Mesendoderm (in vitro differentiated cells): ENCODE data around the gene ATPAF1.
A peak's percentile ranks its signal among the peaks of the same experiment; 100 is the strongest.

Experiments
- DNase-seq: peaks from one replicate; pipeline ENCODE4 v3.0.0; 2013
- H2AK5ac ChIP-seq: 2 replicates; pipeline ENCODE4 v1.6.1; 2013; ENCODE audit warnings: low read length, inconsistent platforms
- H2BK120ac ChIP-seq: 2 replicates; pipeline ENCODE4 v1.6.1; 2013; ENCODE audit warnings: low read depth, mild to moderate bottlenecking, low read length, moderate library complexity, mixed read lengths
- H2BK15ac ChIP-seq: replicated peaks from 2 replicates; pipeline ENCODE4 v1.6.1; 2013; ENCODE audit warnings: low read depth, mild to moderate bottlenecking, moderate library complexity
- H2BK5ac ChIP-seq: 2 replicates; pipeline ENCODE4 v1.6.1; 2013; ENCODE audit warnings: low read length, inconsistent platforms
- H3K18ac ChIP-seq: 2 replicates; pipeline ENCODE4 v1.6.1; 2013; ENCODE audit warnings: mild to moderate bottlenecking, low read length, mixed read lengths
- H3K23ac ChIP-seq: one replicate; pipeline ENCODE4 v1.6.1; 2013; ENCODE audit warnings: low read length
- H3K27ac ChIP-seq: 2 replicates; pipeline ENCODE4 v1.5.1; 2013; ENCODE audit warnings: low read depth, mild to moderate bottlenecking, inconsistent platforms, low read length, moderate library complexity
- H3K27me3 ChIP-seq: 2 replicates; pipeline ENCODE4 v1.6.1; 2013; ENCODE audit warnings: low read length, control low read depth, mild to moderate bottlenecking, inconsistent platforms; ENCODE audit not compliant: insufficient read depth, poor library complexity
- H3K36me3 ChIP-seq: 2 replicates; pipeline ENCODE4 v1.6.1; 2013; ENCODE audit warnings: low read length, inconsistent platforms; ENCODE audit not compliant: control insufficient read depth, insufficient read depth
- H3K4ac ChIP-seq: one replicate; pipeline ENCODE4 v1.6.1; 2013; ENCODE audit warnings: low read depth, mild to moderate bottlenecking, low read length, moderate library complexity
- H3K4me1 ChIP-seq: 2 replicates; pipeline ENCODE4 v1.6.1; 2013; ENCODE audit warnings: low read depth, low read length, inconsistent platforms; ENCODE audit not compliant: control insufficient read depth
- H3K4me2 ChIP-seq: 2 replicates; pipeline ENCODE4 v1.6.1; 2013; ENCODE audit warnings: low read length
- H3K4me3 ChIP-seq: 2 replicates; pipeline ENCODE4 v1.5.1; 2013; ENCODE audit warnings: mild to moderate bottlenecking, low read length
- H3K56ac ChIP-seq: one replicate; pipeline ENCODE4 v1.6.1; 2013; ENCODE audit warnings: low read length
- H3K79me1 ChIP-seq: 2 replicates; pipeline ENCODE4 v1.6.1; 2013; ENCODE audit warnings: low read length, inconsistent platforms
- H3K79me2 ChIP-seq: 2 replicates; pipeline ENCODE4 v1.6.1; 2013; ENCODE audit warnings: mild to moderate bottlenecking, low read length; ENCODE audit not compliant: control insufficient read depth, insufficient read depth
- H3K9ac ChIP-seq: 2 replicates; pipeline ENCODE4 v1.6.1; 2013; ENCODE audit warnings: low read length, inconsistent platforms
- H4K5ac ChIP-seq: one replicate; pipeline ENCODE4 v1.6.1; 2013; ENCODE audit warnings: low read length
- H4K8ac ChIP-seq: one replicate; pipeline ENCODE4 v1.6.1; 2013; ENCODE audit warnings: low read depth, mild to moderate bottlenecking, control low read depth, low read length, moderate library complexity
- WGBS: extraction: QIAGEN DNeasy Blood & Tissue Kit; methylation state at CpG from one replicate; pipeline ENCODE4 v1.1.7; 2013; ENCODE audit warnings: low lambda C conversion rate, missing lambda C conversion rate; ENCODE audit not compliant: insufficient coverage; ENCODE audit errors: extremely low coverage; 5-methylcytosine and 5-hydroxymethylcytosine counted together

The ATPAF1 gene

DNA sequence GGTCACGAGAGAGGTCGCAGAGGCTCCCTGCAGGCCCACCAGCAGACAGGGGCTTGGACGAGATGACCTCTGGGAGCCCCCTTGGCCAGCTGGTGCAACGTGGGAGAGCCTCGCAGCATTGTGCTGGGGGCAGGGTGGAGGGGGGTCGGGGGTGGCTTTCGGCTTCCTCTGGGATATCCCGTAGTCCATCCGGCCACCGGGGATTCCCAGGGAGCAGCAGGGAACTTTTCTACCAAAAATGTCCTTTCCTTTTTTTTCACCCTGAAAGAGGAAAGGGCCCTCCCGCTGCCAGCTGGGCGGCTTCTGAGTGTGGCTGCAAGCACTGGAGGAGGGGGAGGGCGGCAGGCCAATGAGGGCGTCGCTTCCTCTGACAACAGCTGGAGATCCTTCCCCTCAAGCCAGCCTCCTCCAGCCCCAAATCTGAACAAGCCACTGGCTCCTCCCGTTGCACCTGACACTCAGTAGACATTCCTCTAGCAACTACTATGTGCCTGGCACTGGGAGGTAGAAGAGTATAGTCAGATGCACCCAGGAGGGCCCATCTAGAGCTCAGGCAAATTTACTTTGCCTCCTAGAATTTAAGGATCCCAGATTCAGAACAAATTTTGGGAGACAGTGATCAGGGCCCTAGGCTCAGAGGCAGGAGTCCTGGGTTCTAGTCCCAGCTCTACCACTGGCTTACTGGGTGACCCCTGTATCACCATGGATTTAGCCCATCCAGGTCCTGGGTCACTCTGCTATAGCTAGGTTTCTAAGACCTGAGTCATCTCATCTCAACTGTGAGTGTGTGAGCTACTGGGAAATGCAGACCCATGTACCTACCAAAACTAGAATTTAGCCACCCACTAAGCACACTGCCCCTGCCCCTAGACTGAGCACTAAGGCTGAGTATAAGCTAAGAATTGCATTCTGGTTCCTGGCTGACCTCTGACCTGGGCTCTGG lies 54.2 kb downstream of the ATPAF1 start:
- H3K79me2 ChIP-seq, result no peaks in the 10 kb centered on the region
- no peak overlapping the region for H2BK120ac ChIP-seq
- H3K4me3 ChIP-seq, result no peak overlapping the region

DNA sequence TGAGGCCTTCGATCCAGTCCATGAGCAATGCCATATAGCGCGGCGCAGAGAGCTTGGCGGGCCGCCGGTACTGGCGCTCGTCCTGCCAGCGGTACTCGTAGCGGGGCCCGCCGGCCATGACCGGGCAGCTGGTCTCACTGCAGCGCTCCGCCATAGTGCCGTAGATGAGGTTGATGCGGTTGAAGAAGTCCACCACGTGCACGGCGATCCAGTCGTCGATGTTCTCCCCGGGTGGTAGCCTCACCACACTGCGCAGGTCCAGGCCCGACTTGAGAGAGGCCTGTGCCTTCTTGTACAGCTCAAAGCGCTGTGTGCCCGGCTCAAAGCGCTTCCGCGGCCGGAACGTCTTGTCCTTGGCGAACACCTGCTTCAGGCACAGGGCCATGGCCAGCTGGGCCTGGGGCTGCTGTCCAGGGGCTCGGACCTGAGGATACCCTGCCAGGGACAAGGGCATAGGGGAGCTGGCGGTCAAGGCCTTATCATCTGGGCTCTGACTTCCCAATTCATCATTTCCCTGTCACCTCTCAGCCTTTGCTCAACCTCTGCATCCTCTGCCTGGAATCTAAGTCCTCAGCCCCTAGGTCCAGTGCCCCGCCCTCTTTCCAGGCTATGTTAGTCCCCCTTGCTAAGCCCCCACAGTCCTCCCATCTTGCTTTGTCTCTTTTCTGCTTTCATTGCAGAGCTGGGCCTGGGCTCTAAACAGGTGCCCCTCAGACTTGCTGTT lies 55.1 kb downstream of the ATPAF1 start:
- no peaks in the 10 kb centered on the region for H3K79me2 ChIP-seq
- peak overlapping the region; percentile 49 for H3K56ac ChIP-seq
- DNase-seq, result no peak
- H4K8ac ChIP-seq, result no peak overlapping the region
- H2BK15ac ChIP-seq, result no peak overlapping the region
- no peaks in the 10 kb centered on the region for H3K27me3 ChIP-seq
- no peaks in the 10 kb centered on the region for H3K79me1 ChIP-seq
- no peak overlapping the region for H3K18ac ChIP-seq
- H4K5ac ChIP-seq, result no peak overlapping the region
- H3K4me2 ChIP-seq, result no peak overlapping the region
- H3K27ac ChIP-seq, result no peak overlapping the region
- no peak overlapping the region for H3K9ac ChIP-seq
- no peak overlapping the region for H3K4me3 ChIP-seq
- WGBS, result no CpG with 5 or more reads among the region's 38 CpGs
- H2AK5ac ChIP-seq, result no peak overlapping the region
- H3K23ac ChIP-seq, result peak overlapping the region; percentile 24
- H2BK120ac ChIP-seq, result no peak overlapping the region
- H3K4me1 ChIP-seq, result peaks cover 10% of the 10 kb centered on the region
- no peak overlapping the region for H2BK5ac ChIP-seq
- H3K36me3 ChIP-seq, result no peaks in the 10 kb centered on the region
- no peak overlapping the region for H3K4ac ChIP-seq

More for the DNA sequence above, 54.2 kb downstream of the ATPAF1 start:
- Histone ChIP-seq H3K56ac (peak overlapping the region; percentile 49), H3K36me3 (no peaks in the 10 kb centered on the region), H3K4me1 (peaks cover 10% of the 10 kb centered on the region), H2BK5ac (no peak overlapping the region), H3K79me1 (no peaks in the 10 kb centered on the region), H3K4me2 (no peak overlapping the region), H3K23ac (no peak overlapping the region), H3K27ac (no peak overlapping the region), H3K18ac (no peak overlapping the region), H3K4ac (no peak overlapping the region), H4K8ac (no peak overlapping the region), H3K27me3 (no peaks in the 10 kb centered on the region), H3K9ac (no peak overlapping the region), H2AK5ac (no peak overlapping the region), H4K5ac (no peak overlapping the region), H2BK15ac (no peak overlapping the region)
- no CpG with 5 or more reads among the region's 16 CpGs for WGBS
- DNase-seq, result peak; percentile 73

DNA sequence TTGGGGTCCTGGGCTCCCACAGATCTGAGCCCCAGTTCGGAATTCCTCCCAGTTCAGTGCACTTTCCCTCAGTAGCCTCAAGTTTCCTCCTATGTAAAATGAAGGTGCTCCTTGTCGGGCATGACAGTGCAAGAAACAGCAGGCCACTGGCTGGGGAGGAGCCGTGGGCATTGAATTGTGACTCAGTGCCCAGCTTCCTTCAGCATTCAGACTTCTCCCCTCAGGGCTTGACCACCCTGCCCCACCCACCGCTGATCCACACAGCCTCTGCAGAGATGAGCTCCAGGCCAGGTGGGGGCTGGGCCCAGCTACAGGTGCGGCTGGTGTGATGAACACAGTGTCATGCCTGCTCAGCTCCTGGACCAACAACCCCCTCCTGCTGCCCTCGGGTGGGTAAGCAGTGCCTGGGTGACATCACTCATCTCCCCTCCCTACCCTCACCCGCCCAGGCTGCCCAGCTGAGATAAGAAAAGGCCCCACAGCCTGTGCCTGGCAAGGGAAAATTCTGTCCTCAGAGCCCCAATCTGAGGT lies 56.4 kb downstream of the ATPAF1 start:
- H3K23ac ChIP-seq, result peak overlapping the region; percentile 45
- no peak overlapping the region for H3K27ac ChIP-seq
- no peak for DNase-seq
- no peak overlapping the region for H3K4me2 ChIP-seq
- no peak overlapping the region for H3K4me3 ChIP-seq
- no peaks in the 10 kb centered on the region for H3K27me3 ChIP-seq
- H2BK120ac ChIP-seq, result no peak overlapping the region
- no peak overlapping the region for H4K5ac ChIP-seq
- no peak overlapping the region for H4K8ac ChIP-seq
- H2BK5ac ChIP-seq, result no peak overlapping the region
- no peak overlapping the region for H3K4ac ChIP-seq
- H3K79me2 ChIP-seq, result no peaks in the 10 kb centered on the region
- no peak overlapping the region for H3K56ac ChIP-seq
- H3K9ac ChIP-seq, result no peak overlapping the region
- H3K36me3 ChIP-seq, result no peaks in the 10 kb centered on the region
- H3K79me1 ChIP-seq, result no peaks in the 10 kb centered on the region
- peaks cover 7% of the 10 kb centered on the region for H3K4me1 ChIP-seq
- H2BK15ac ChIP-seq, result no peak overlapping the region
- no peak overlapping the region for H2AK5ac ChIP-seq
- H3K18ac ChIP-seq, result no peak overlapping the region
- no CpG with 5 or more reads among the region's 7 CpGs for WGBS

DNA sequence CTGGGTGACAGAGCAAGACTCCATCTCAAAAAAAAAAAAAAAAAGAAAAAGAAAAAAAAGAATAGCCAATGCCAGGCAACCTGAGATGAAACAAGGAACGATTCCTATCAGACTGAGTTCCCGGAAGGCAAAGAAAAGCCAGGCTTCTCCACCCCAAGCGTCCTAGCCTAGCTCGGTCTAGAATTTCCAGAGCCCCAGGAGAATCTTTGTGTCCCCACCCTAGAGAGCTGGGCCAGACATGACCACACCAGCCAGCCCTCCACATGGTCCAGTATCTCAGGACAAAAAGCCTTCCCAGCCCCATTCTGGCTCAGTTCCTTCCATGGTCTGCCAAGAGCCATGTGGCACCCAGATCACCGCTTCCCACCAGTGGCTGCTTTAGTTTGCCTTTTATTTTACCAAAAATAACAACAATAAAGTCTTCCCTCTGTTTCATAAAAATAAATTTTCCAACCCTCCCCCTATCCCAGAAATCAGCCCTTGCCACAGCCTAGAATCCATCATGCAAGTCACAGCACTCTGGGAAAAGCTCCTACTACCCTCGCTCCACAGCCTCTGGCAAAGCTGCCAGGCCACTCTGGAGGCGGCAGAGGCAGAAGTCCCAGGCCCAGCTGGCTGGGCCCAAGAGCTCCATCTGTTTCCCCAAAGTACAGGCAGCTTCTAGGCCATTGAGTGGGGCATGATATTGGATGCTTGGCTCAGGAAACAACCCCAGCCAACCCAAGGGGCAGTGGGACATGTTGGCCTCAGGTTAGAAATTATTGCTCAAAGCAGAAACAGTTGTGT lies 60.6 kb downstream of the ATPAF1 start:
- Histone ChIP-seq H2AK5ac (no peak overlapping the region), H3K4me2 (no peak overlapping the region), H4K5ac (no peak overlapping the region), H2BK15ac (no peak overlapping the region), H3K9ac (no peak overlapping the region), H3K4me3 (no peak overlapping the region), H3K4me1 (peaks cover 6% of the 10 kb centered on the region), H2BK5ac (no peak overlapping the region), H3K56ac (no peak overlapping the region), H3K23ac (no peak overlapping the region), H3K36me3 (no peaks in the 10 kb centered on the region), H3K27me3 (no peaks in the 10 kb centered on the region), H3K4ac (no peak overlapping the region), H3K79me2 (no peaks in the 10 kb centered on the region), H3K18ac (no peak overlapping the region), H4K8ac (no peak overlapping the region), H3K79me1 (no peaks in the 10 kb centered on the region), H2BK120ac (no peak overlapping the region), H3K27ac (no peak overlapping the region)
- no peak for DNase-seq
- no CpG with 5 or more reads among the region's 7 CpGs for WGBS

DNA sequence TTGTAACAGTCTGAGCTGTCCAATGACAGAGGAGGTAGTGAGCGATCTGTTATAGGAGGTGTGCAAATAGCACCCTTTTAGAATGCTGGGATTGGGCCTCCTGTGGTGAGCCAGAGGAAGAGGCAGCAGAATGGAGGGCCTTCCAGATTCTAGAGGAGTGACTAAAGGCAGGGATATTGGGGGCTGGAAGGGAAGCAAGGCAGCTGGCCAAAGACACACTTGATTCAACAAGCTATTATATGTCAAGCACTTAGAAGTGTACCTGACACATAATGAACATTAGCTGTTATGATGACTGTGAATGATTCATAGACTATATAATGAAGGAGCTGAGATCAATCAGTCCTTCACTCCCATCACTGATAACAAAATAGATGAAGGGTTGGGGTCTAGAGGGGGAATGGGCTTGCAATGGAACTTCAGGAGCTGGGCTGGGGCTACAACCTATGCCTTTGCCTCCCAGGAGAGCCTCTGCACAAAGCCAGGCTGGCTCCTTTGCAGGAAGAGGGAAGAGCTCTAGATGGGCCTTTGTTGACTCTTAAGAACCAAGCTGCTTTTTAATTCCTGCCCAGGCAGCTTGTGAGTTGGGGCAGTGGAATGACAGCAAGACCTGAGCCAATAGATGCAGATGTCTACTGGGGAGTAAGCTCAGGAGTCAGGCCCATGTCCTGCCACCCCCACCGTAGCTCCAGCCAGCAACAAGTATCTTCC lies 61.8 kb downstream of the ATPAF1 start:
- H3K27ac ChIP-seq, result no peak overlapping the region
- no peak overlapping the region for H3K56ac ChIP-seq
- no peak overlapping the region for H4K5ac ChIP-seq
- no peak overlapping the region for H2BK5ac ChIP-seq
- WGBS, result no CpG with 5 or more reads among the region's 2 CpGs
- no peak overlapping the region for H3K18ac ChIP-seq
- H3K79me2 ChIP-seq, result no peaks in the 10 kb centered on the region
- H3K79me1 ChIP-seq, result no peaks in the 10 kb centered on the region
- H3K4me3 ChIP-seq, result no peak overlapping the region
- H2AK5ac ChIP-seq, result no peak overlapping the region
- H3K4ac ChIP-seq, result no peak overlapping the region
- H3K27me3 ChIP-seq, result no peaks in the 10 kb centered on the region
- H3K9ac ChIP-seq, result no peak overlapping the region
- no peak overlapping the region for H3K23ac ChIP-seq
- no peak overlapping the region for H3K4me2 ChIP-seq
- H4K8ac ChIP-seq, result no peak overlapping the region
- DNase-seq, result no peak
- H3K4me1 ChIP-seq, result peaks cover 6% of the 10 kb centered on the region
- H2BK120ac ChIP-seq, result no peak overlapping the region
- H3K36me3 ChIP-seq, result no peaks in the 10 kb centered on the region
- H2BK15ac ChIP-seq, result no peak overlapping the region
